Hematopoietic multipotent progenitor cell treated with erythropoietin and hydrocortisone succinate and interleukin-3 and kit ligand, for 4 days (in vitro differentiated cells): ENCODE measurements around the gene ZNF214.
"Not testable (repeated sequence)": the region's sequence is repeated elsewhere in the genome, so short reads cannot be mapped to it uniquely, and the experiment has no call there.

Experiments
- DNase-seq: peaks from one replicate; pipeline ENCODE4 v3.0.0-alpha.2; 2015

ZNF214 gene

DNA sequence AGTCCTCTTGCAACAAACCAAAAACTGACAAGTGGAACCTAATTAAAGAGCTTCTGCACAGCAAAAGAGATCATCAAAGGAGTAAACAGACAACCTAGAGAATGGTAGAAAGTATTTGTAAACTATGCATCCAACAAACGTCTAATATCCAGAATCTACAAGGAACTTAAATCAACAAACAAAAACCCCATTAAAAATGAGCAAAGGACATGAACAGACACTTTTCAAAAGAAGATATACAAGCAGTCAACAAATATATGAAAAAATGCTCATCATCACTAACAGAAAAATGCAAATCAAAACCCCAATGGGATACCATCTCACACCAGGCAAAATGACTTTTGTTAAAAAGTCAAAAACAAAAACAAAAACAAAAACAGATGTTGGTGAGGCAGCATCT lies 33.7 kb downstream of the ZNF214 start:
- no peak for DNase-seq

DNA sequence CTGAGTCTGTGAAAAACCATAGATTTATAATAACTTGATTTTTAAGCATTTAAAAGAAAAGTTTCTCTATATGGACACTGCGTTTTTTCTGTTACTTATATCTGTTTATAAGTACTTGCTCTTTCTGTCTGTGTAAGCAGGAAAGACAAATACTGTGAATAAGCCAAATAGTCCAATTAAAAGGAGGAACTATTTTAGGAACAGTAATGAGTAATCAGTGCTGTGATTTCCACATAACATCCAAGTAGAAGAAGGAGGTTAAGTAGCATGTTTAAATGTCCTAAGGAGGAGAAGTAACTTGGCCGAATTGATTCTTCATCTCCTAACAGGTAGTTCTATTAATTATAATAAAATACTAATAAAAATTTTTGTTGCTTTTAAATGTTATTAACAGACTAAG lies 40.8 kb downstream of the ZNF214 start:
- DNase-seq: no peak

DNA sequence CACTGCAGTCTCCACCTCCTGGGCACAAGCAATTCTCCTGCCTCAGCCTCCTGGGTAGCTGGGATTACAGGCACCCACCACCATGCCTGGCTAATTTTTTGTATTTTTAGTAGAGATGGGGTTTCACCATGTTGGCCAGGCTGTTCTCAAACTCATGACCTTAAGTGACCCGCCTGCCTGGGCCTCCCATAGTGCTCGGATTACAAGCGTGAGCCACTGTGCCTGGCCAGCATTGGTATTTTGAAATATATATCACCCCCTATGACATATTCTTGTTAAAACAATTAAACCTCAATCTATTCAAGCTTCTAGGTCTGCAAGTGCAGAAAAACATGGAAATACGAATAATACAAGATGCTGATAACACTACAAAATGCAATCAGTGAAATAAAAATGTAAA lies 50.3 kb downstream of the ZNF214 start:
- not testable (repeated sequence) for DNase-seq

DNA sequence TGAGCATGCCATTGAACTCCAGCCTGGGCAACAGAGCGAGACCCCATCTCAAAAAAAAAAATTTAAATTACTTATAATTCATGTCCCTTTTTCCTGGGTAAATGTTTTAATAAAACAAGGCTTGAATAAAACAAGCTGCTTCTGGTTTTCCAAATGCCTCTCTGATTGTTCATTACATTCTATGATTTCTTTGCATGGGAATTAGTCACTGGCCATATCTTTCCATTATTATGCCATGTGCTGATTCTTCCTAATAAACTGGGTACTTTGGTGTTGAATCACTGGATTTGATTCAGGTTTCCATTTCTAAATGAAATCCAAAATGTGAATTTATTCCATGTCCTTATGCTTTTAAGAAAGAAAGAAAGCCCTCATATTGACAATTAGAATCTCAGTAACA lies 51.3 kb downstream of the ZNF214 start:
- no peak for DNase-seq

DNA sequence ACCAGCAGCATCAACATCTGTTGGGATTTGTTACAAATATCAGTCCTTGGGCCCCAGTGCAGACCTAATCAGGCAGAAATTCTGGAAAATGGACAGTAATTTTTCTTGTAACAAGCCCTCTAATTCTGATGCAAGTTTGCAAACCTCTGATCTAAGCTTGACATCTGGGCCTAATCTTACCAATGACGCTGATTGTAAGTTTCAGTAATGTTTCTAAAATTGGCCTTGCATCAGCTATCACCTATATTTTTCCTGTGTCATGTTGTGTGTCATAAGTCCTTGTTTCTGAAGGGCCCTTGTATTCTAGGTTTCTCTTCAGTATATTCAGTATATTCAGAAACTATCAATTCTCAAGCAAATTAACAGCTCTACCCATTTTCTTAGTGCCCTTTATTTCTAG lies 57.5 kb downstream of the ZNF214 start:
- DNase-seq: no peak

DNA sequence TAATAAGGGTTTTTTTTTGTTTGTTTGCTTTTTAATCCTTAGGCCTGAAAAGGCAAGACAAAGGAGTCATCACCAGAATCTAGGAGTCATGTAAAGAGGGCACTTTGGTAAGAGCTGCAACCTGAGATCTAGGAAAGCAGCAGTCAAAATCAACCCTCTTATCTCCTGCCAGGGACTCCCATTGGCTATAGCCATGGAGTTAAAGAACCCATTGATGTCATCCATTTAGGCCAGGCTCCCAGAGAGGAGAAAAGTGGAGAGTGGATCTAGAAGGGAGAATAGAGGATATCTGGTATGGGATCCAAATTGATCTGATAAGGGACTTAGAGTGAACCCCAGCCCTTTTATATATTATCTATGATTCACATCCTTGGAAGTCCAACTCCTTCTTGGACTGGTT lies 58.0 kb downstream of the ZNF214 start:
- DNase-seq: no peak

DNA sequence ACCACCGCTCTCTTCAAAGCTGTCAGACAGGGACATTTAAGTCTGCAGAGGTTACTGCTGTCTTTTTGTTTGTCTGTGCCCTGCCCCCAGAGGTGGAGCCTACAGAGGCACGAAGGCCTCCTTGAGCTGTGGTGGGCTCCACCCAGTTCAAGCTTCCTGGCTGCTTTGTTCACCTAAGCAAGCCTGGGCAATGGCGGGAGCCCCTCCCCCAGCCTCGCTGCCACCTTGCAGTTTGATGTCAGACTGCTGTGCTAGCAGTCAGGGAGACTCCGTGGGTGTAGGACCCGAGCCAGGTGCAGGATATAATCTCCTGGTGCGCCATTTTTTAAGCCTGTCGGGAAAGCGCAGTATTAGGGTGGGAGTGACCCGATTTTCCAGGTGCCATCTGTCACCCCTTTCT lies 65.9 kb downstream of the ZNF214 start:
- DNase-seq: not testable (repeated sequence)
